Fibroblast of villous mesenchyme (primary cell): ENCODE results near the gene CLEC16A. TPM values are rescaled to one million over a fixed set of nuclear protein-coding genes. Genes with fewer than 3 reads are reported as not detected.

Experiments
- DNase-seq: peaks from one replicate; pipeline ENCODE4 v3.0.0-alpha.2; 2010; ENCODE audit warnings: low read depth
- H3K4me3 ChIP-seq: 2 replicates; pipeline ENCODE4 v1.5.1; 2011; ENCODE audit warnings: low read depth, mild to moderate bottlenecking, low read length
- total RNA-seq: library from RNA; depleted of rRNA; stranded (reverse); fragments of >200 nt; gene quantifications from 2 replicates; pipeline ENCODE4 v1.2.3, GENCODE V29; 2012
- TF ChIP-seq, protein P1 (sequence below): IDR thresholded peaks from 2 replicates; pipeline ENCODE4 v1.5.1; 2012; ENCODE audit warnings: low read depth, mild to moderate bottlenecking, low read length; ENCODE audit not compliant: insufficient read depth

CLEC16A gene
- total RNA-seq, 1 donor, result 32.4 TPM

DNA sequence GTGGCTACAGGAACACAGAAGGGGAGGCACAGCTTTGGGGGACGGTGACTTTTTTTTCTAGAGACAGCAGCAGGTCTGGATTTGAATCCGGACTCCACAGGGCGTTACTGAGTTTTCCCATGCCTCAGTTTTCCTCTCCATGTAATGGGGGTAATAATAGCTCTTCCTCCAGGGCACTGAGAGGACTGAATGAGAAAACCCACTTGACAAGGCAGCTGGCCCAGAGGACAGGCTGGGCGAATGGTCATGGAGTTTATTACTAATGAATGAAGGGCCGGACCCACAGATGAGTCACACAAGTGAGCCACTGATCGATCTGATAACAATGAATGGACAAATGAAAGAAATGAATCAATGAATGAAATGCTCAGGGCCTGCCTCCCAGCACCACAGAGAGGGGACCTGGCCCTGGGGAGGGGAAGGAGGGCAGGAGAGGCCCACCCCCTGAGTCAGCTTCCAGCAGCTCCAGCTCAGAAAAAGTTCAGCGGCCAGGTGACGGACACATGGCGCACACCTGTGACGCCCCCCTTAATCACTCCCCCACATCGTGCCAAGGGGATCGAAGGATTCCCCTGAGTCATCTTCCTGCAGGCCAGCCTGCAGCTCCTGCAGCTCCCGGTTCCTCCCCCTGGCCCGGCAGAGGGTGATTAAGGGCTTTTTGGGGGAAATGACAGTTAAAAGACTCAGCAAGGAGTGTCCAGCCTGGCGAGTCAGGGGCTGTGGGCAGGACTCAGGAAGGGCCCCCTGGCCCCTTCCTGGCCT, 257.3 kb downstream of the CLEC16A start:
- peak; percentile 77 for DNase-seq
- TF ChIP-seq, protein P1, sequence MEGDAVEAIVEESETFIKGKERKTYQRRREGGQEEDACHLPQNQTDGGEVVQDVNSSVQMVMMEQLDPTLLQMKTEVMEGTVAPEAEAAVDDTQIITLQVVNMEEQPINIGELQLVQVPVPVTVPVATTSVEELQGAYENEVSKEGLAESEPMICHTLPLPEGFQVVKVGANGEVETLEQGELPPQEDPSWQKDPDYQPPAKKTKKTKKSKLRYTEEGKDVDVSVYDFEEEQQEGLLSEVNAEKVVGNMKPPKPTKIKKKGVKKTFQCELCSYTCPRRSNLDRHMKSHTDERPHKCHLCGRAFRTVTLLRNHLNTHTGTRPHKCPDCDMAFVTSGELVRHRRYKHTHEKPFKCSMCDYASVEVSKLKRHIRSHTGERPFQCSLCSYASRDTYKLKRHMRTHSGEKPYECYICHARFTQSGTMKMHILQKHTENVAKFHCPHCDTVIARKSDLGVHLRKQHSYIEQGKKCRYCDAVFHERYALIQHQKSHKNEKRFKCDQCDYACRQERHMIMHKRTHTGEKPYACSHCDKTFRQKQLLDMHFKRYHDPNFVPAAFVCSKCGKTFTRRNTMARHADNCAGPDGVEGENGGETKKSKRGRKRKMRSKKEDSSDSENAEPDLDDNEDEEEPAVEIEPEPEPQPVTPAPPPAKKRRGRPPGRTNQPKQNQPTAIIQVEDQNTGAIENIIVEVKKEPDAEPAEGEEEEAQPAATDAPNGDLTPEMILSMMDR, result no peak
- H3K4me3 ChIP-seq, result no peak overlapping the region

GRCh38 chr16:11202260-11203091, 258.1 kb downstream of the CLEC16A start:
- TF ChIP-seq, protein P1, result no peak
- H3K4me3 ChIP-seq, result no peak overlapping the region
- no peak for DNase-seq

DNA sequence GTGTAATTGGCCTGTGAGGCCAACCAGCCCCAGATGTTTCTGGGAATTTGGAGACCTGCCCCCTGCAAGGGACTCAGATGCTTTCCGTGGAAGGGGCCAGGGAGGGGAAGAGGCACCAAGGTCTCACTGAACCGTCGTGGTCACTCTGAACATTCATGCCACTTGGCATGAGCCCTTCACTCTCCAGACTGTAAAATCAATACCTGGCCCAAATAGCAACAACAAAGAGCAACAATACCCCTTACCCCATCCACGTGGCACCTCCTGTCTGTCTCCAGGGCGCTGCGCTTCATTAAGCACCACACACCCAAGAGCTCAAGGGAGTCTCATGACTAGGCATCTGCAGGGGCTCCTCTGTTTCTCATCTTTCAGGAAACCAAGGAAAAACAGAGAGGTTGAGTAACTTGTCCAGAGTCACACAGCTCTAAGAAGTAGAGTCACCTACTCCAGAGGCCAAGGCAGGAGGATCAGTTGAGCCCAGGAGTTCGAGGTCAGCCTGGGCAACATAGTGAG, 258.8 kb downstream of the CLEC16A start:
- no peak overlapping the region for H3K4me3 ChIP-seq
- no peak for DNase-seq
- TF ChIP-seq, protein P1, result no peak

GRCh38 chr16:11204513-11205047, 260.2 kb downstream of the CLEC16A start:
- TF ChIP-seq, protein P1, result no peak
- no peak overlapping the region for H3K4me3 ChIP-seq
- DNase-seq, result no peak

GRCh38 chr16:11205065-11205699, 260.8 kb downstream of the CLEC16A start:
- H3K4me3 ChIP-seq, result no peak overlapping the region
- no peak for DNase-seq
- TF ChIP-seq, protein P1, result no peak
